ENCODE results near the gene RNMT. TPM values are rescaled to one million over a fixed set of nuclear protein-coding genes. Genes with fewer than 3 reads are reported as not detected.

RNMT gene
- total and polyA plus RNA-seq, 2 of the 4 experiments (the other 2 are of a cell fraction) = 13.3 to 13.6 TPM

GRCh38 chr18:13799396-13799795 lies 72.9 kb downstream of the RNMT start:
- H3K14ac ChIP-seq (replicated peaks; ENCODE audit: low read depth, low read length) = no peak overlapping the region
- no peaks in the 10 kb centered on the region for H3K4me1 ChIP-seq (ENCODE audit: control insufficient read depth, insufficient read depth, low read length)
- ChIA-PET CTCF (no interaction called here), POLR2A (ENCODE audit: unreplicated experiment) (no interaction called here)
- no peak overlapping the region for H3K23ac ChIP-seq (ENCODE audit: low read depth, low read length)
- no peaks in the 10 kb centered on the region for H3K36me3 ChIP-seq (ENCODE audit: control insufficient read depth, insufficient read depth, low read length)
- no peak overlapping the region for H2BK20ac ChIP-seq (ENCODE audit: low read depth, low read length)
- no peak overlapping the region for H4K5ac ChIP-seq (ENCODE audit: low read depth, low read length)
- H3K79me1 ChIP-seq (ENCODE audit: low read depth in 1 of 2, low read length in 2 of 2) = no peaks in the 10 kb centered on the region
- DNase-seq = no peak
- H2AK5ac ChIP-seq (ENCODE audit: low read depth, low read length) = no peak overlapping the region
- no peaks in the 10 kb centered on the region for H3K9me1 ChIP-seq (ENCODE audit: insufficient read depth, low read length)
- no peak overlapping the region for H3K4me3 ChIP-seq (ENCODE audit: insufficient read depth, low read depth, low read length)
- no peak overlapping the region for H2AFZ ChIP-seq (replicated peaks; ENCODE audit: low read length, poor library complexity)
- H2BK120ac ChIP-seq (ENCODE audit: low read depth, low read length) = no peak overlapping the region
- H3K4ac ChIP-seq (ENCODE audit: low read depth, low read length) = no peak overlapping the region
- no peak overlapping the region for H3K56ac ChIP-seq (ENCODE audit: extremely low read depth, insufficient read depth, low read length)
- H2BK5ac ChIP-seq (ENCODE audit: low read depth, low read length, poor library complexity, severe bottlenecking) = no peak overlapping the region
- dilution Hi-C loops (cut with HindIII; ENCODE audit: low sequenced_read_pairs, unreplicated experiment) = no loop called here
- no peak overlapping the region for H4K91ac ChIP-seq (ENCODE audit: insufficient read depth, low read depth, low read length)
- H3K18ac ChIP-seq (ENCODE audit: low read depth, low read length) = no peak overlapping the region
- intact Hi-C loops (cut with micrococcal nuclease) = no loop called here
- H3K9ac ChIP-seq (ENCODE audit: low read depth, low read length) = no peak overlapping the region
- H3K27ac ChIP-seq (ENCODE audit: insufficient read depth, low read length) = no peak overlapping the region
- H3K4me2 ChIP-seq (ENCODE audit: low read depth, low read length) = no peak overlapping the region
- H3K27me3 ChIP-seq (ENCODE audit: control insufficient read depth, insufficient read depth, low read length) = peaks cover 7% of the 10 kb centered on the region; the same call in 1 of the 2 replicates
- H4K8ac ChIP-seq (ENCODE audit: low read depth in 2 of 2, low read length in 2 of 2) = no peak overlapping the region
- H2AK9ac ChIP-seq (replicated peaks; ENCODE audit: low read depth, low read length, poor library complexity) = no peak overlapping the region
- 45% methylated on average over 4 of the region's 11 CpGs; no CpG with 5 or more reads in 1 of the 2 experiments for WGBS, 2 experiments (ENCODE audit: extremely low coverage in 2 of 2, insufficient read length in 1 of 2)
- H4K20me1 ChIP-seq (ENCODE audit: insufficient read depth, low read length) = no peaks in the 10 kb centered on the region
- no TSS peak for BruUV-seq (replicated peaks)
- no peaks in the 10 kb centered on the region for H3K9me3 ChIP-seq (ENCODE audit: control insufficient read depth, insufficient read depth, low read length)
- H2BK15ac ChIP-seq (ENCODE audit: low read depth, low read length) = no peak overlapping the region
- in situ Hi-C loops (cut with MboI; ENCODE audit: low sequenced_read_pairs) = no loop called here
- TF ChIP-seq MXI1 (IDR thresholded peaks at IDR 0.05; ENCODE audit: borderline replicate concordance, low read depth, low read length) (no peak), SMC3 (IDR thresholded peaks at IDR 0.05; ENCODE audit: low read depth, low read length) (no peak), FOS (IDR thresholded peaks at IDR 0.05; ENCODE audit: low read depth, low read length) (no peak), MAZ (IDR thresholded peaks at IDR 0.05; ENCODE audit: borderline replicate concordance, low read depth, low read length) (no peak), BHLHE40 (IDR thresholded peaks at IDR 0.05; ENCODE audit: low read depth, low read length) (no peak), ELK1 (IDR thresholded peaks at IDR 0.05; ENCODE audit: borderline replicate concordance, low read depth, low read length) (no peak), CTCF (conservative IDR thresholded peaks at IDR 0.05; ENCODE audit: low read depth, low read length) (no peak), NFE2L2 (IDR thresholded peaks at IDR 0.05; ENCODE audit: low read depth, low read length) (no peak), CHD1 (IDR thresholded peaks at IDR 0.05; ENCODE audit: low read depth, low read length) (no peak), RCOR1 (IDR thresholded peaks at IDR 0.05; ENCODE audit: insufficient replicate concordance, low read length) (no peak), RFX5 (IDR thresholded peaks at IDR 0.05; ENCODE audit: low read depth, low read length) (no peak), CEBPB (IDR thresholded peaks at IDR 0.05; ENCODE audit: low read depth, low read length) (no peak), RAD21 (IDR thresholded peaks at IDR 0.05; ENCODE audit: low read length) (no peak)
- ATAC-seq (ENCODE audit: low read depth) = no peak
